Spinal cord (tissue), 10 donors: ENCODE measurements around the gene MRPS25. TPM values are rescaled to one million over a fixed set of nuclear protein-coding genes. Genes with fewer than 3 reads are reported as not detected.

Source experiments
- DNase-seq, 6 donors: peaks; one replicate each; pipeline versions ENCODE4 v3.0.0 to v3.0.0-alpha.2; 2013 to 2015; ENCODE audit warnings: low spot score in 6 of 6, low read depth in 4 of 6
- H3K27ac ChIP-seq: one replicate; pipeline ENCODE4 v1.5.1; 2013; ENCODE audit warnings: low read depth, low read length, control low read depth
- H3K27me3 ChIP-seq: one replicate; pipeline ENCODE4 v1.6.1; 2013; ENCODE audit warnings: low read length; ENCODE audit not compliant: control insufficient read depth, insufficient read depth
- H3K36me3 ChIP-seq: one replicate; pipeline ENCODE4 v1.6.1; 2013; ENCODE audit warnings: low read length; ENCODE audit not compliant: control insufficient read depth, insufficient read depth
- H3K4me1 ChIP-seq: one replicate; pipeline ENCODE4 v1.6.1; 2013; ENCODE audit warnings: low read length; ENCODE audit not compliant: control insufficient read depth, insufficient read depth
- H3K4me3 ChIP-seq: one replicate; pipeline ENCODE4 v1.5.1; 2013; ENCODE audit warnings: low read depth, low read length, control low read depth
- H3K9me3 ChIP-seq: one replicate; pipeline ENCODE4 v1.6.1; 2013; ENCODE audit warnings: low read length; ENCODE audit not compliant: control insufficient read depth, insufficient read depth
- WGBS: methylation state at CpG from one replicate; pipeline ENCODE4 v1.1.5; 2013; ENCODE audit warnings: missing lambda C conversion rate; ENCODE audit not compliant: insufficient coverage; 5-methylcytosine and 5-hydroxymethylcytosine counted together
- polyA plus RNA-seq, 2 donors: library from polyadenylated mRNA; unstranded; fragments of 120-200 nt; gene quantifications; one replicate each; pipeline ENCODE4 v1.2.1, GENCODE V29; 2013; ENCODE audit not compliant: insufficient read length in 2 of 2
- total RNA-seq, 2 donors: library from RNA; depleted of rRNA in 1 of 2; stranded (reverse); fragments of 120-200 nt in 1 of 2; fragments of >200 nt in 1 of 2; gene quantifications; one replicate each; pipeline versions ENCODE4 v1.2.3 to v1.2.4, GENCODE V29; 2013 to 2014
- donor health status: healthy.

Gene MRPS25
- total and polyA plus RNA-seq, 4 donors, result 21.1 to 97.4 (median 59.4) TPM

GRCh38 chr3:15064299-15064834 lies 748 bp downstream of the MRPS25 start:
- Histone ChIP-seq H3K4me1 (peaks cover 17% of the 10 kb centered on the region), H3K27me3 (no peaks in the 10 kb centered on the region), H3K36me3 (peaks cover 12% of the 10 kb centered on the region), H3K9me3 (no peaks in the 10 kb centered on the region), H3K27ac (peak overlapping the region; percentile 17), H3K4me3 (peak overlapping the region; percentile 92)
- peak in 3 of 6 donors; percentile 3 to 49 (median 28) for DNase-seq
- 1% methylated on average over 22 of the region's 25 CpGs for WGBS

DNA sequence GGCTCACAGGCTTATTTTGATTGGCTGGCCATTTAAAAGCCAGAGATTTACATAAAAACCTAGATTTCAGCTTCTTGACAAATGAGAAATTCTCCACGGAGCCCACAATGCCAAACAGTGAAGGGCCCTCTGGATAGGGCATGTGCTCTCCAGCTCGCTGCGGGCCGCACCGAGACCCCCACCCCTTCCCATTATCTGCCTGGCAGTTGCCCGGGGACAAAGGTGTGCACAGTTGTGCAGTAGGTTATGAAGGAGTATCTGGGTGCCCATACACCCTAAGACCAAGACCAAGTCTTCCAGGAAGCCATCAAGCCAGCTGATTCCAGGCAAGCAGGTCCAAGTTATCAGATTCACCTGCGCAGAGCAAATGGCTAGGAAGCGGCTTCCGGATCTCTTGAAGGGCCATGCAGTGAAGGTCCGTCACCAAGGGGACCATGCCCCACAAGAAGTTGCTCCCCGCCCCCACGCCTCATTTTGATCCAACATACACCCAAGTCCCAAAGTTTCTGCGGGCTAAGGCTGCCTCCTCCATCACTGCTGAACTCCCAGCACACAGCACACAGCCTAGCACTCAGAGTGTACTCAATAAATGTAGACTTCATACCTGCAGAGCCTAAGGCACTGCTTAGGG lies 1.3 kb downstream of the MRPS25 start:
- Histone ChIP-seq H3K27me3 (no peaks in the 10 kb centered on the region), H3K27ac (no peak overlapping the region), H3K4me1 (peaks cover 17% of the 10 kb centered on the region), H3K9me3 (no peaks in the 10 kb centered on the region), H3K4me3 (peak overlapping the region; percentile 92), H3K36me3 (peaks cover 17% of the 10 kb centered on the region)
- DNase-seq, result no peak
- WGBS, result 90% methylated on average over 8 of the region's 13 CpGs

DNA sequence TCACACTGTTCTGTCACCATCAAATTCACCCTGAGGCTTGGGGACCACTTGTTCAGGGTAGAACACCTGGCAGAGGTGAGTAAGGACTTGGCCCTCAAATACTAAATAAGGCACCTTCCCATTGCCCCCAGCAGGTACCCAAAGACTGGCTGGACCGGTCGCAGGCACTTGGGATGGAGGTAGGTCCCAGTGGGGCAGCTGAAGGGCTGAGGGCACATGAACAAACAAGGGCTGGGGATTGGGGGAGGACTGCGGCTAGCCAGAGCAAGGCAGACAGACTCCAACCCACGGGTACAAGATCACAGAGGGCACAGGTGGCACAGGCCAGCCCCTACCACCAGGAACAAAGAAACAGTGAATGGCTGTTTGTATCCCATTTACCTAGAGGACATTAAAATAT lies 1.9 kb downstream of the MRPS25 start:
- Histone ChIP-seq H3K4me1 (peaks cover 17% of the 10 kb centered on the region), H3K27me3 (no peaks in the 10 kb centered on the region), H3K9me3 (no peaks in the 10 kb centered on the region), H3K4me3 (no peak overlapping the region), H3K36me3 (peaks cover 17% of the 10 kb centered on the region), H3K27ac (no peak overlapping the region)
- DNase-seq, result no peak
- 100% methylated on average over 2 of the region's 4 CpGs for WGBS

DNA sequence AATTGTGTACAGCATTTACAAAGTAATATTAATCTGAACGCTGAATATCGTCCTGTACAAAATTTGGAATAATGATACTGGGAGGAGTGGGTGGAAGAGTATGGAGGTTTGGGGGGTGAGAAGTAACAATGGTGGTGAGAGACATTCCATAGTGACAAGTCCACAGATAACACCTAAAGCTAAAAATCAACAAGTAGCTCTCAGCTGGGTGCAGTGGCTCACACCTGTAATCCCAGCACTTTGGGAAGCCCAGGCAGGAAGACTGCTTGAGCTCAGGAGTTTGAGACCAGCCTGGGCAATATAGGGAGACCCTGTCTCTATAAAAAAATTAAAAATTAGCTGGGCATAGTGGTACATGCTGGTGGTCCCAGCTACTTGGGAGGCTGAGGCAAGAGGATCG lies 5.1 kb downstream of the MRPS25 start:
- DNase-seq, result no peak
- WGBS, result 71% methylated on average over 1 of the region's 3 CpGs
- Histone ChIP-seq H3K27me3 (no peaks in the 10 kb centered on the region), H3K27ac (no peak overlapping the region), H3K9me3 (no peaks in the 10 kb centered on the region), H3K4me3 (no peak overlapping the region), H3K36me3 (peaks cover 41% of the 10 kb centered on the region), H3K4me1 (peaks cover 17% of the 10 kb centered on the region)

- H3K27ac ChIP-seq, result no peak overlapping the region
- WGBS, result 97% methylated on average over 19 of the region's 19 CpGs
- peaks cover 53% of the 10 kb centered on the region for H3K36me3 ChIP-seq
Observed at GRCh38 chr3:15056676-15057404, 8.3 kb downstream of the MRPS25 start.

DNA sequence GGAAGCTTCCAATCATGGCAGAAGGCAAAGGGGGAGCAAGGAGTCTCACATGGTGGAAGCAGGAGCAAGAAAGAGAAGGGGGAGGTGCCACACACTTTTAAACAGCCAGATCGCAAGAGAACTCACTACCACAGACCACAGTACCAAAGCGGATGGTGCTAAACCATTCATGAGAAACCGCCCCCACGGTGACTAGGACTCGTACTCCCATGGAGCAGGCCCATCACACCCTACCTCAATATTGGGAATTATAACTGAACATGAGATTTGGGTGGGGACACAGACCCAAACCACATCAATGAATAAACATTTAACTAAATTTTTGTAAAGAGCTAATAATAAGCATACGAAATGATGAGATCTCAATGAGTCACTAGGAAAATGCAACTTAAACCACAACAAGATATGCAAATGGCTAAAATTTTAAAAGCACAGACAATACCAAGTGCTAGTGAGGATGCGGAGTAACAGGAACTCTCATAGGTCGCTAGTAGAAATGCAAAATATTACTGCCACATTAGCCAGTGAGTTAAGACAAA lies 10.0 kb downstream of the MRPS25 start:
- no CpG with 5 or more reads among the region's 8 CpGs for WGBS
- H3K4me3 ChIP-seq, result no peak overlapping the region

More at GRCh38 chr3:15056676-15057404, 8.3 kb downstream of the MRPS25 start:
- H3K27me3 ChIP-seq, result no peaks in the 10 kb centered on the region
- peaks cover 5% of the 10 kb centered on the region for H3K4me1 ChIP-seq
- H3K4me3 ChIP-seq, result no peak overlapping the region
- no peak for DNase-seq
- H3K9me3 ChIP-seq, result no peaks in the 10 kb centered on the region

GRCh38 chr3:15053541-15053940 lies 11.6 kb downstream of the MRPS25 start:
- Histone ChIP-seq H3K27ac (no peak overlapping the region), H3K36me3 (peaks cover 63% of the 10 kb centered on the region)

More for the DNA sequence above, 10.0 kb downstream of the MRPS25 start:
- no peak overlapping the region for H3K27ac ChIP-seq
- H3K36me3 ChIP-seq, result peaks cover 64% of the 10 kb centered on the region
- peaks cover 5% of the 10 kb centered on the region for H3K4me1 ChIP-seq
- H3K9me3 ChIP-seq, result no peaks in the 10 kb centered on the region
- no peaks in the 10 kb centered on the region for H3K27me3 ChIP-seq
- DNase-seq, result no peak

DNA sequence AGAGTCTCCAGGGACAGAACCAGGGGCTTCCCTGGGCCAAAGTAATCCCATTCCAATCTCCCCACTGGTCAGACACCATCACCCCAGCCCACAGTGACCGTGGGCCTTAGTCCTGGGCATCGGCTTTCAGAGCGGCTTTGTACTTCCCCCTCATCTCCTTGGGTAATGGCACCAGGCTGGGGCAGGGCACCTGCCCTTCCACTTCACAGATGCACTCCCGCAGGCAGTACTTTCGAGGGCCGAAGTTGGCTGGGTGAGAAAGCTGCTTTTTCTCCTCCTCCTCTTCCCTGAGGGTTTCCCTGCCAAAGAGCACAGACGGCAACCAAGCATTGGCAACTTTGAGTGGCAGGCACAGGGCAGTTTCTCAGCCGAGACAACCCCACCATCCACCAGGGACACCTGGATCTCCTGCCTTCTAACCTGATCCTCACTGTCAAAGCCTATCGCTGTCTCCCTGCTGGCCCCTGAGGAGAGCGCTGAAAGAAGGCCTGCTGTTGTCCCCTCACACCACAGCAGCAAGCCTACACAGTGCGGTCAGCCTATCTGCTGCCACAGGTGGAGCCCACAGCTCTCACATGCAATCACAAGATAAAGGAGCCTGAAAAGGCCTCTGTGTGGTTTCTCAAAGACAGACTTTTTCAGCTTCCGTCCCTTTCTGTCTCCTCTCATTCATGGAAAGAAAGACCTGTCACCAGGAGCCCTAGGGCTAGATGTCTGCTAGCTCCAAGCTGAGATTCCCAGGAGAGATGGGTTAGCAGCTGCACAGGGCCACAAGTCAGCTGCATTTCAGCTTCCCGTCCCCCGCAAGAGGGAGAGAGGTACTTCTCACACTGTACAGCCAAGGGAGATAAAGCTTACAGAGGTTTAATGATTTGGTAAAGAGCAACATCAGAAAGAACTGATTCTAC lies 12.5 kb downstream of the MRPS25 start:
- Histone ChIP-seq H3K4me3 (no peak overlapping the region), H3K36me3 (peaks cover 54% of the 10 kb centered on the region)

More at GRCh38 chr3:15053541-15053940, 11.6 kb downstream of the MRPS25 start:
- Histone ChIP-seq H3K4me3 (no peak overlapping the region), H3K9me3 (no peaks in the 10 kb centered on the region), H3K4me1 (peaks cover 5% of the 10 kb centered on the region), H3K27me3 (no peaks in the 10 kb centered on the region)
- no CpG with 5 or more reads among the region's 4 CpGs for WGBS
- DNase-seq, result no peak

GRCh38 chr3:15051531-15051930 lies 13.6 kb downstream of the MRPS25 start:
- 70% methylated on average over 1 of the region's 1 CpG for WGBS
- Histone ChIP-seq H3K36me3 (peaks cover 49% of the 10 kb centered on the region), H3K9me3 (no peaks in the 10 kb centered on the region), H3K27ac (no peak overlapping the region), H3K4me3 (no peak overlapping the region), H3K4me1 (peaks cover 5% of the 10 kb centered on the region), H3K27me3 (no peaks in the 10 kb centered on the region)
- peak in 2 of 6 donors; percentile 11 to 26 for DNase-seq

More for the DNA sequence above, 12.5 kb downstream of the MRPS25 start:
- WGBS, result 74% methylated on average over 14 of the region's 14 CpGs
- Histone ChIP-seq H3K4me1 (peaks cover 5% of the 10 kb centered on the region), H3K27ac (no peak overlapping the region), H3K27me3 (no peaks in the 10 kb centered on the region), H3K9me3 (no peaks in the 10 kb centered on the region)
- DNase-seq, result no peak
